Natural killer cell (primary cell): ENCODE data around the gene HTRA2. TPM values are rescaled to one million over a fixed set of nuclear protein-coding genes. Genes with fewer than 3 reads are reported as not detected.

ENCODE experiments used
- ATAC-seq, 3 donors: fragments of 150-1000 bp in 2 of 3; fragments of 200-7000 bp in 1 of 3; cut with Tn5 transposase; 1 replicate in 1 of 3; 2 replicates in 2 of 3; pipeline ENCODE4 v1.10.0; 2021; ENCODE audit warnings: mild to moderate bottlenecking in 2 of 3, moderate library complexity in 2 of 3
- DNase-seq, 2 donors: peaks; one replicate each; pipeline versions ENCODE4 v3.0.0 to v3.0.0-alpha.2; 2013 to 2021; ENCODE audit warnings: mixed read lengths in 1 of 2
- H3K27ac ChIP-seq: one replicate; pipeline ENCODE4 v1.5.1; 2013; ENCODE audit warnings: mild to moderate bottlenecking, low read length
- H3K27me3 ChIP-seq: one replicate; pipeline ENCODE4 v1.6.1; 2013; ENCODE audit warnings: low read length; ENCODE audit not compliant: control insufficient read depth, insufficient read depth
- H3K36me3 ChIP-seq: one replicate; pipeline ENCODE4 v1.6.1; 2013; ENCODE audit warnings: low read length; ENCODE audit not compliant: control insufficient read depth, insufficient read depth
- H3K4me1 ChIP-seq: one replicate; pipeline ENCODE4 v1.6.1; 2013; ENCODE audit warnings: low read length; ENCODE audit not compliant: control insufficient read depth, insufficient read depth
- H3K4me3 ChIP-seq: one replicate; pipeline ENCODE4 v1.5.1; 2013; ENCODE audit warnings: low read length
- H3K9me3 ChIP-seq: one replicate; pipeline ENCODE4 v1.6.1; 2013; ENCODE audit warnings: low read length; ENCODE audit not compliant: control insufficient read depth, insufficient read depth
- H3K27ac Mint-ChIP-seq, 2 donors: one replicate each; pipeline ENCODE4 v1.8.0; 2022; ENCODE audit warnings: mild to moderate bottlenecking in 2 of 2, mixed read lengths in 2 of 2, moderate library complexity in 1 of 2
- H3K27me3 Mint-ChIP-seq, 2 donors: one replicate each; pipeline ENCODE4 v1.8.0; 2022; ENCODE audit warnings: low read depth in 2 of 2, mixed read lengths in 2 of 2
- H3K36me3 Mint-ChIP-seq: one replicate; pipeline ENCODE4 v1.8.0; 2022; ENCODE audit warnings: mixed read lengths
- H3K4me1 Mint-ChIP-seq, 2 donors: one replicate each; pipeline ENCODE4 v1.8.0; 2022; ENCODE audit warnings: mixed read lengths in 2 of 2
- H3K4me3 Mint-ChIP-seq: one replicate; pipeline ENCODE4 v1.8.0; 2022; ENCODE audit warnings: mild to moderate bottlenecking, moderate library complexity, mixed read lengths
- H3K9me3 Mint-ChIP-seq, 2 donors: one replicate each; pipeline ENCODE4 v1.8.0; 2022; ENCODE audit warnings: mixed read lengths in 2 of 2
- WGBS: methylation state at CpG from one replicate; pipeline ENCODE4 v1.1.7; 2013; ENCODE audit warnings: missing lambda C conversion rate; ENCODE audit not compliant: insufficient coverage; 5-methylcytosine and 5-hydroxymethylcytosine counted together
- intact Hi-C: fragments of 100-400 bp; cut with micrococcal nuclease; formaldehyde crosslinking; loops from one replicate; pipeline ENCODE4 v1.14.2; 2022
- total RNA-seq, 4 donors: library from RNA; stranded (reverse); fragments of 120-200 nt in 1 of 4; gene quantifications; one replicate each; pipeline versions ENCODE4 v1.2.3 to v1.2.4, GENCODE V29; 2013 to 2022
- TF ChIP-seq, protein P1 (sequence below): fragments of 200-600 bp; IDR thresholded peaks from one replicate; pipeline ENCODE4 v1.8.0; 2022; ENCODE audit warnings: antibody characterized with exemption

HTRA2 gene
- total RNA-seq, 3 donors from 2014 or later (not counting 1 experiment from before 2014, with no cell fraction given) = 32.1 to 47.6 (median 45.2) TPM

GRCh38 chr2:74569686-74570085 is 40.0 kb downstream of the HTRA2 start:
- H3K27ac Mint-ChIP-seq = no peak overlapping the region
- DNase-seq = no peak
- no peak overlapping the region for H3K27ac ChIP-seq
- WGBS = 100% methylated on average over 1 of the region's 1 CpG
- H3K9me3 ChIP-seq = no peaks in the 10 kb centered on the region
- no peaks in the 10 kb centered on the region for H3K36me3 ChIP-seq
- H3K27me3 Mint-ChIP-seq = peaks cover 18 to 20% of the 10 kb centered on the region in 2 donors
- intact Hi-C loops = no loop called here
- no peak overlapping the region for H3K4me3 ChIP-seq
- no peak overlapping the region for H3K4me3 Mint-ChIP-seq
- no peaks in the 10 kb centered on the region for H3K9me3 Mint-ChIP-seq
- ATAC-seq = no peak
- H3K4me1 Mint-ChIP-seq = peaks cover 11 to 13% of the 10 kb centered on the region in 2 donors
- no peaks in the 10 kb centered on the region for H3K4me1 ChIP-seq
- TF ChIP-seq, protein P1, sequence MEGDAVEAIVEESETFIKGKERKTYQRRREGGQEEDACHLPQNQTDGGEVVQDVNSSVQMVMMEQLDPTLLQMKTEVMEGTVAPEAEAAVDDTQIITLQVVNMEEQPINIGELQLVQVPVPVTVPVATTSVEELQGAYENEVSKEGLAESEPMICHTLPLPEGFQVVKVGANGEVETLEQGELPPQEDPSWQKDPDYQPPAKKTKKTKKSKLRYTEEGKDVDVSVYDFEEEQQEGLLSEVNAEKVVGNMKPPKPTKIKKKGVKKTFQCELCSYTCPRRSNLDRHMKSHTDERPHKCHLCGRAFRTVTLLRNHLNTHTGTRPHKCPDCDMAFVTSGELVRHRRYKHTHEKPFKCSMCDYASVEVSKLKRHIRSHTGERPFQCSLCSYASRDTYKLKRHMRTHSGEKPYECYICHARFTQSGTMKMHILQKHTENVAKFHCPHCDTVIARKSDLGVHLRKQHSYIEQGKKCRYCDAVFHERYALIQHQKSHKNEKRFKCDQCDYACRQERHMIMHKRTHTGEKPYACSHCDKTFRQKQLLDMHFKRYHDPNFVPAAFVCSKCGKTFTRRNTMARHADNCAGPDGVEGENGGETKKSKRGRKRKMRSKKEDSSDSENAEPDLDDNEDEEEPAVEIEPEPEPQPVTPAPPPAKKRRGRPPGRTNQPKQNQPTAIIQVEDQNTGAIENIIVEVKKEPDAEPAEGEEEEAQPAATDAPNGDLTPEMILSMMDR = no peak
- no peaks in the 10 kb centered on the region for H3K36me3 Mint-ChIP-seq
- no peaks in the 10 kb centered on the region for H3K27me3 ChIP-seq

DNA sequence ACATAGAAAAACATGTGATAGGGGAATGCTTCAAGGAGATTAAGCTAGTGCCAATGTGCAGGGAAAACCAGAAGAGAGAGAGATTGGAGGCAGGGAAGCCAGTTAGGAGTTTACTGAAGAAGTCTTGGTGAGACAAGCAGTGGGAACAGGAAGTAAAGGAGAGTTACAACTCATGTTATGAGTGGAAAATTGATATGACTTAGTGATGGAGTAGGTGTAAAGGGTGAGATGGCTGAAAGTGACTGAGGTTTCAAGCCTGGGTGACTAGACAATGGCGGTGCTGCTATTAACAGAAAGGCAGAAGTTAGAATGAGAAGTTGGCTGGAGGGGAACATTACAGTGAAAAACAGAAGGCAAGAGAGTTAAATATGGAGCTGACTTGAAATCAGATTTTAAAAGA is 41.3 kb downstream of the HTRA2 start:
- intact Hi-C loops = no loop called here
- ATAC-seq (no peak), DNase-seq (no peak)
- 47% methylated on average over 1 of the region's 1 CpG for WGBS
- Histone ChIP-seq H3K27ac (no peak overlapping the region), H3K36me3 (no peaks in the 10 kb centered on the region), H3K27me3 (no peaks in the 10 kb centered on the region), H3K4me1 (no peaks in the 10 kb centered on the region), H3K9me3 (no peaks in the 10 kb centered on the region), H3K4me3 (no peak overlapping the region)
- peaks cover 13 to 15% of the 10 kb centered on the region in 2 donors for H3K4me1 Mint-ChIP-seq
- H3K36me3 Mint-ChIP-seq = no peaks in the 10 kb centered on the region
- TF ChIP-seq, protein P1 = no peak
- H3K27ac Mint-ChIP-seq = no peak overlapping the region
- no peaks in the 10 kb centered on the region for H3K9me3 Mint-ChIP-seq
- H3K4me3 Mint-ChIP-seq = no peak overlapping the region
- peaks cover 14 to 15% of the 10 kb centered on the region in 2 donors for H3K27me3 Mint-ChIP-seq

- 87% methylated on average over 3 of the region's 3 CpGs for WGBS
- no peak for ATAC-seq
- intact Hi-C loops = no loop called here
Measured at GRCh38 chr2:74572178-74572925, 42.6 kb downstream of the HTRA2 start.

More at GRCh38 chr2:74572178-74572925, 42.6 kb downstream of the HTRA2 start:
- Mint-ChIP-seq H3K27ac (no peak overlapping the region), H3K36me3 (no peaks in the 10 kb centered on the region), H3K4me1 (peaks cover 13 to 15% of the 10 kb centered on the region in 2 donors), H3K4me3 (no peak overlapping the region), H3K9me3 (no peaks in the 10 kb centered on the region), H3K27me3 (peaks cover 18% of the 10 kb centered on the region in 2 donors)
- no peak for DNase-seq
- Histone ChIP-seq H3K36me3 (no peaks in the 10 kb centered on the region), H3K4me3 (no peak overlapping the region), H3K9me3 (no peaks in the 10 kb centered on the region), H3K4me1 (no peaks in the 10 kb centered on the region), H3K27ac (no peak overlapping the region), H3K27me3 (no peaks in the 10 kb centered on the region)
- TF ChIP-seq, protein P1 = no peak
